HepG2 (cell line): ENCODE results near the gene CENPB. TPM values are rescaled to one million over a fixed set of nuclear protein-coding genes. Genes with fewer than 3 reads are reported as not detected.

Experiments used
- BATF2 ChIP-seq: sonication (generic); formaldehyde crosslinking; IDR thresholded peaks from 2 replicates; pipeline ENCODE4 v1.8.0; 2022; ENCODE audit warnings: mild to moderate bottlenecking, missing genetic modification reagents, moderate library complexity
- GLI4 ChIP-seq: sonication (generic); formaldehyde crosslinking; IDR thresholded peaks from 2 replicates; pipeline ENCODE4 v1.5.1; 2020; ENCODE audit warnings: missing genetic modification reagents, mild to moderate bottlenecking, moderate library complexity, borderline replicate concordance
- MLLT10 ChIP-seq: sonication (generic); formaldehyde crosslinking; IDR thresholded peaks from 2 replicates; pipeline ENCODE4 v1.4.0; 2020; ENCODE audit warnings: missing genetic modification reagents
- RBAK ChIP-seq: sonication (generic); formaldehyde crosslinking; IDR thresholded peaks from 2 replicates; pipeline ENCODE4 v1.5.1; 2020; ENCODE audit warnings: mild to moderate bottlenecking, missing genetic modification reagents
- SAFB2 ChIP-seq: sonication (generic); formaldehyde crosslinking; IDR thresholded peaks from 2 replicates; pipeline ENCODE4 v1.5.1; 2020; ENCODE audit warnings: missing genetic modification reagents, low read depth, mild to moderate bottlenecking, borderline replicate concordance
- TGIF2 ChIP-seq: IDR thresholded peaks from 2 replicates; pipeline ENCODE4 v1.6.1; 2016; ENCODE audit warnings: control low read depth, missing compliant biosample characterization
- THAP7 ChIP-seq: sonication (generic); formaldehyde crosslinking; IDR thresholded peaks from 2 replicates; pipeline ENCODE4 v1.8.1; 2023; ENCODE audit warnings: mild to moderate bottlenecking, missing genetic modification reagents
- TMF1 ChIP-seq: sonication (generic); formaldehyde crosslinking; IDR thresholded peaks from 2 replicates; pipeline ENCODE4 v1.8.1; 2022; ENCODE audit warnings: low read depth, missing genetic modification reagents
- ZBTB14 ChIP-seq: sonication (generic); formaldehyde crosslinking; IDR thresholded peaks from 2 replicates; pipeline ENCODE4 v1.4.0; 2020; ENCODE audit warnings: missing genetic modification reagents
- ZNF160 ChIP-seq: sonication (generic); formaldehyde crosslinking; IDR thresholded peaks from 2 replicates; pipeline ENCODE4 v1.8.0; 2022; ENCODE audit warnings: mild to moderate bottlenecking, inconsistent platforms, missing genetic modification reagents
- ZNF451 ChIP-seq: sonication (generic); formaldehyde crosslinking; IDR thresholded peaks from 2 replicates; pipeline ENCODE4 v1.5.0; 2020; ENCODE audit warnings: mild to moderate bottlenecking, missing genetic modification reagents
- ZNF609 ChIP-seq: sonication (generic); formaldehyde crosslinking; IDR thresholded peaks from 2 replicates; pipeline ENCODE4 v1.4.0; 2020; ENCODE audit warnings: mild to moderate bottlenecking, missing genetic modification reagents, borderline replicate concordance
- ZNF687 ChIP-seq: sonication (generic); formaldehyde crosslinking; IDR thresholded peaks from 2 replicates; pipeline ENCODE4 v1.5.1; 2020; ENCODE audit warnings: mild to moderate bottlenecking, missing genetic modification reagents, moderate library complexity
- ZSCAN29 ChIP-seq: sonication (generic); formaldehyde crosslinking; conservative IDR thresholded peaks from 2 replicates; pipeline ENCODE4 v1.4.0; 2020; ENCODE audit warnings: mild to moderate bottlenecking, missing genetic modification reagents
- polyA plus RNA-seq, 8 experiments: library from polyadenylated mRNA; depleted of rRNA in 3 of 8; stranded (reverse) in 7 of 8; unstranded in 1 of 8; fragments of >200 nt; fragmentation: Illumina TruSeq in 4 of 8; extraction: Trizol in 4 of 8; gene quantifications; 2 replicates each; pipeline versions ENCODE4 v1.2.1 to v1.2.3, GENCODE V29; 2011 to 2016; ENCODE audit warnings: low read depth in 4 of 8, missing spikeins in 1 of 8, mixed read lengths in 1 of 8; ENCODE audit not compliant: insufficient read depth in 1 of 8
- total RNA-seq, 5 experiments: library from RNA; depleted of rRNA; stranded (reverse); fragments of >200 nt; fragmentation: Illumina TruSeq; extraction: Trizol; gene quantifications; 2 replicates each; pipeline ENCODE4 v1.2.3, GENCODE V29; 2016; ENCODE audit warnings: low read depth in 1 of 5

The CENPB gene
- total and polyA plus RNA-seq, 2 of the 13 experiments (the other 11 are each of a cell fraction or from before 2014, with no cell fraction given), result 10.4 to 54.5 TPM

- TF ChIP-seq ZNF609 (CRISPR knock-in tag) (peak; percentile 74; the same call in 1 of the 2 replicates), ZNF687 (CRISPR knock-in tag) (peak; percentile 95), ZNF451 (CRISPR knock-in tag) (peak; percentile 69; the same call in 1 of the 2 replicates), GLI4 (CRISPR knock-in tag) (peak; percentile 22; the same call in 1 of the 2 replicates), SAFB2 (CRISPR knock-in tag) (0 out of 2 replicates have a peak, but pooled peaks have one; percentile 63), RBAK (no peak), ZSCAN29 (CRISPR knock-in tag) (0 out of 2 replicates have a peak, but pooled peaks have one; percentile 34), THAP7 (CRISPR knock-in tag) (peak; percentile 81; the same call in 1 of the 2 replicates), TGIF2 (CRISPR knock-in tag) (peak; percentile 97), ZBTB14 (0 out of 2 replicates have a peak, but pooled peaks have one; percentile 38), MLLT10 (no peak), BATF2 (CRISPR knock-in tag) (no peak; the same call in 1 of the 2 replicates), ZNF160 (CRISPR knock-in tag) (no peak), TMF1 (CRISPR knock-in tag) (no peak; the same call in 1 of the 2 replicates)
Observed at GRCh38 chr20:3818155-3819151, 31.9 kb upstream of the CENPB start (continued).
